ENCODE data around the gene TSPYL2.

The TSPYL2 gene

GRCh38 chrX:53125506-53125905 is 43.3 kb downstream of the TSPYL2 start:
- no peak for DNase-seq (ENCODE audit: low spot score)

GRCh38 chrX:53126377-53126776 is 44.2 kb downstream of the TSPYL2 start:
- DNase-seq (ENCODE audit: low spot score): no peak

- no peak for DNase-seq (ENCODE audit: low spot score)
Observed at GRCh38 chrX:53128097-53128749, 46.1 kb downstream of the TSPYL2 start.

GRCh38 chrX:53133400-53133799 is 51.2 kb downstream of the TSPYL2 start:
- no peak for DNase-seq (ENCODE audit: low spot score)

- DNase-seq (ENCODE audit: low spot score): no peak
Observed at GRCh38 chrX:53135581-53135980, 53.4 kb downstream of the TSPYL2 start.

All from activated CD4-positive, alpha-beta T cell treated with anti-CD3 and anti-CD28 coated beads, Interleukin-2, Interleukin-4, amounts not matched to agents 100 ng/mL and 50 ng/mL, durations not matched to agents 16 hours and 8 hours (primary cell).